IPS-18c (cell line): ENCODE results near the gene PANK2.
"Not testable (repeated sequence)": the region's sequence is repeated elsewhere in the genome, so short reads cannot be mapped to it uniquely, and the experiment has no call there.

Experiments
- H3K4me3 ChIP-seq: 2 replicates; pipeline ENCODE4 v1.7.0; 2013; ENCODE audit warnings: low read depth, mild to moderate bottlenecking, low read length, moderate library complexity; ENCODE audit not compliant: insufficient read depth
- H3K9me3 ChIP-seq: one replicate; pipeline ENCODE4 v1.6.1; 2013; ENCODE audit warnings: mild to moderate bottlenecking, low read length, moderate library complexity; ENCODE audit not compliant: control insufficient read depth, insufficient read depth

PANK2 gene

DNA sequence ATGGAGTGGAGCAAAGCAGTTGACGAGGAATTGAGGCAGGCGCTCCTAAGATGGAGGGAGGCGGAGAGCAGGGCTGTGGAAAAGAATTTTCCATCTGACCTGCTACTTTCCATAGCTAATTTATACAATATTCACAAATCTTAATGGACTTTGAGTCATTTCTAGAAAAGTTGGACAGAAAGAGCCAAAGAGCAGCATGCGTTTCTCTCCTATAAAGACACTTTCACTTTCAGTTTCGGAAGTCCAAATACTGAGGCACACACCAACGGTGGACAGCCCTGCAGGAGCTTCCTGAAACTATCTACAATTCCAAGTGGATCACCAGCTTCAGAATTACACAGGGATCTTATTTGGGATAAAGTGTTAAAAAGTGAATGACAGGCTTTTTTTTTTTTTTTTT lies 43.5 kb downstream of the PANK2 start:
- no peaks in the 10 kb centered on the region for H3K9me3 ChIP-seq
- no peak overlapping the region for H3K4me3 ChIP-seq

DNA sequence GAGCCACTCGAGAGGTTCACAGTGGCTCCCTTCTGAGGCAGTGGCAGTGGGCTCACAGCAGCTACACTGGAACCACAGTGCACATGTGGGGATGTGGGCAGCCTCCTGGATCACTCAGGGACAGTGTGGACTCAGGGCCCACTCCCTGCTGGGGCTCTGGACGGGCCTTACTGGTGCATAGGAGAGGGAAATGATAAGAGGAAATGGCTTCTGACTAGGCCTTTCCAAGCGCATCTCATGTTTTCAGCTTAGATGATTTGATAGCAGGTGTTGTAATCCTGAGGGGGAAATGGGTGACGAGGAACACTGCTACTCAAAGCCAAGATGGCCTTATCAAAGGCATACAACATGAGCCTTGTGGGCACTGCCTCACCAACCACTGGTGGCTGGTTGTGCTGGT lies 44.0 kb downstream of the PANK2 start:
- H3K9me3 ChIP-seq = no peaks in the 10 kb centered on the region
- H3K4me3 ChIP-seq = no peak overlapping the region

DNA sequence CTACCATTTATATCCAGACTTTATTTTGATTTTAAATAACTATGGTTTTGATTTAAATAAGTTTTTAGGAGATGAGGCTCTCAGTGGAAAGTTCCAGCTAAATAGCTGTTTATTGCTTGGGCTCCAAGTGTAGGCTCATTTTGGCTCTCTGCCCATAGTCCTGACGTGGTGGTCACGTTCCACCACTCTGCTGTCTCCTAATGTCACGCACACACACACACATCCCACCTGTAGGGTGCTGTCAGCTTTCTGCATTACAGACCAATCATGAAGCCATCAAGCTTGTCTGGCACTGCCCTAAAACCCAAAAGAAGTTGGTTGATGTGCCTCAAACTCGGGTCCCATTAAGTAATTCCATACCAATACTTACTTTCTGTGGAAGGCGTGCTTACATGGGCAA lies 45.4 kb downstream of the PANK2 start:
- no peak overlapping the region for H3K4me3 ChIP-seq
- no peaks in the 10 kb centered on the region for H3K9me3 ChIP-seq

DNA sequence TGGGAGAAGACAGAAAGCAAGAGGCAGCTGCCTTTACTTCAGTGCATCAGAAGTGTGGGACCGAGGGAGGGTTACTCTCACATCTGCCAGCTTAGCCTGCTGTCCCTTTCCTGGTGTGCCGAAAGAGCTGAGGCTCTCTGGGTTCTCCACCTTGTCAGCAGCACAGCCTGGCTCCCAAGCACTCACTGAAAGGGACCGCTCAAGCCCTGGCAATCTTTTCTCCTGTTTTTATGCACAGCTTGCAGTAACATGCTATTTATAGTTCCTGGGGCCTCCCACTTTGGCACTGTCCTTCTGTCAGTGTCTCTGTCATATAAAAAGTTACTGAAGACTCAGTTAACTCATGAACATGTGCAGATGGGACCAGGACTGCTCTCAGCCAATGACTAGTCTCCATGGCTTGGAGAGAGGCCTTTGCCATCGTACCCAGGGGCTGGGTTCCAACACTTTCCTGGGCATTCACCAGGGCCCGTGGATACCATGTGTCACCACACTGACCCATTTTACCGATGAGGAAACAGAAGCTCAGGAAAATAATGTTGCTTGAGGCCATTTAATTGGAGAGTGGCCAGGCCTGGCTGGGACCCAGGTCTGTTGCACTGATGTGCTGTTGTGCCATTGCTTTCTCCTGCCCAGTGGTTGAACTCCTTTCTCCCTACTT lies 46.2 kb downstream of the PANK2 start:
- Histone ChIP-seq H3K9me3 (no peaks in the 10 kb centered on the region), H3K4me3 (no peak overlapping the region)

DNA sequence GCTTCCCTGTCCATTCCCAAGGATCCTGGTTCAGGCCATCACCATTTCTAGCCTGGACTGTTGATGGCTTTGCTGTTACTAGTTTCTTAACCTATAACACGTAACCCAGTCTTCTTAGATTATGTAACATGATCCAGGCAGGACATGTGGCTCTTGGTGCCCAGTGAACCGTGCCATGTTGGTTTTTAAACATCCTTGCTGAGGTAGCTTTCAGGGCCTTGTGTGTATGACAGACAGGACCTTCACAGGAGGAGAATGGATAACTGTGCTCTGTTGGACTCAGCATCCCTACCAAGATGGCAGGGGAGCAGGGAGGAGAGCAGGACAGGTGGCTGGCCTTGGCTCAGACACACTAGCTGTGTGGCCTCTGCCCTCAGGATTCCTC lies 46.8 kb downstream of the PANK2 start:
- Histone ChIP-seq H3K4me3 (no peak overlapping the region), H3K9me3 (no peaks in the 10 kb centered on the region)

DNA sequence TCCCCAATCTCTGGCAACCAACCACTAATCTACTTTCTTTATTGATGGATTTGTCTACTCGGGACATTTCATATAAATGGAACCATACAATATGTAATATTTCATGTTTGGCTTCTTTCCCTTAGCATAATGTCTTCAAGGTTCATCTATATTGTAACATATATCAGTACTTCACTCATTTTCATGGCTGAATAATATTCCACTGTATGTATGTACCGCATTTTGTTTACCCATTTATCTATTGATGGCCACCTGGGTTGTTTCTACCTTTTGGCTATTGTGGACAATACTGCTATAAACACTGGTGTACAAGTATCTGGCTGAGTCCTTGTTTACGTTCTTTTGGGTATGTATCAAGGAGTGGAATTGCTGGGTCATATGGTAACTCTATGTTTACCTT lies 48.4 kb downstream of the PANK2 start:
- Histone ChIP-seq H3K9me3 (no peaks in the 10 kb centered on the region), H3K4me3 (no peak overlapping the region)

DNA sequence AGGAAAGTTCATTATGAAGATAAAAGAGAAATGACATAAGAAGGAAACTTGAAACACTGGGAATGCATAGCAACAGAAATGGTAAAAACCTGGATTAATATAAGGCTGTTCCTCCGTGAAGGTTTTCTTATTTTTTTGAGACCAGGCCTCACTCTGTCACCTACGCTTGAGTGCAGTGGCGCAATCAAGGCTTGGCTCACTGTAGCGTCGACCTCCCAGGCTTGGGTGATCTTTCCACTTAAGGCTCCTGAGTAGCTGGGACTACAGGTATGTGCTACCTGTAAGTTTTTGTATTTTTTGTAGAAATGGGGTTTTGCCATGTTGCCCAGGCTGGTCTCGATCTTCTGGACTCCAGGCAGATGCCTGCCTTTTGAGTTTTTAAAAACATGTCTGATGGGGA lies 51.7 kb downstream of the PANK2 start:
- Histone ChIP-seq H3K4me3 (no peak overlapping the region), H3K9me3 (no peaks in the 10 kb centered on the region)

DNA sequence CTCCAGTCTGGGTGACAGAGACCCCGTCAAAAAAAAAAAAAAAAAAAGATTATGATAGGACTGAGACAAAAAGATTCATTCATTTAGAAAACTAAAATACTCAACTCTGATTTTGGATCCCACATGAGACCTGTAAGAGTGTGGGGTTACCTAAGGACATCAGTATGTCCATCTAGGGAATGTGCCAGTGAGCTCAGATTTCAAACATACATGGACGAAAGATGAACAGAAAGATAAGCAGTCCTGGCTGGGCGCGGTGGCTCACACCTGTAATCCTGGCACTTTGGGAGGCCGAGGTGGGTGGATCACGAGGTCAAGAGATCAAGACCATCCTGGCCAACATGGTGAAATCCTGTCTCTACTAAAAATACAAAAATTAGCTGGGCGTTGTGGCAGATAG lies 57.5 kb downstream of the PANK2 start:
- not testable (repeated sequence) for H3K4me3 ChIP-seq, H3K9me3 ChIP-seq

DNA sequence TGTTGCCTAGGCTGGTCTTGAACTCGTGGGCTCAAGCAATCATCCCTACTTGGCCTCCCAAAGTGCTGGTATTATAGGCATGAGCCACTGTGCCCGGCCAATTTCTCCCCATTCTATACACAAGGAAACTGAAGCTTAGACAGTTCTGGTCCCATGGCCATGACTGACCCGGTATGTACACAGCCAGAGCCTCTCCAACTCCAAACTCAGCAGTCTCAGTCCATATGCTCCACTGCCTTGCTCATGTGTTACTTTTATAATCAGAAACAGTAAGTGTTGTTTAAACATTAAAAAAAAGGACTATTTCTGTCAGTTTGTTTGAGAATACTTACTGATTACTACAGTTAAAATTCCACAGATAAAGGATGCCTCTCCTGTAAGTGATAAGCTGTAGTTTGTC lies 75.5 kb downstream of the PANK2 start:
- Histone ChIP-seq H3K4me3 (no peak overlapping the region), H3K9me3 (no peaks in the 10 kb centered on the region)

DNA sequence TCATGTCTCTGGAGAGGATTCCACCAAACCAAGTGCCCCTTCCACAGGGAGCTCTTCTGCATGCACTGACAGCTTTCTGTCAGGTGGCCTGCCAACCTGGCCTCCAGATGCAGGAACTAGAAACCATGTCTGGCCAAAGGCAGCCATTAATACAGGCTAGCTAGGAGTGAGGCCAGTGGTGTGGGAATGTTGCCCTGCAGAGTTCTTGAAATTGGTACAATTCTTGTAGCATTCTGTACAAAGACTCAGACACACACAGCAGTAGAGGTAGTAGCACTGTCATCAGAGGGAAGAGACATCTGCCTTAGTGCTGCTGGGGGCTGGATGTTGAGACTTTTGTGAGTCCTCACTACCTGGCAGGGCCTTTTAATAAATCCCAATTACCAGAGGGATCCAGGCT lies 77.4 kb downstream of the PANK2 start:
- no peak overlapping the region for H3K4me3 ChIP-seq

DNA sequence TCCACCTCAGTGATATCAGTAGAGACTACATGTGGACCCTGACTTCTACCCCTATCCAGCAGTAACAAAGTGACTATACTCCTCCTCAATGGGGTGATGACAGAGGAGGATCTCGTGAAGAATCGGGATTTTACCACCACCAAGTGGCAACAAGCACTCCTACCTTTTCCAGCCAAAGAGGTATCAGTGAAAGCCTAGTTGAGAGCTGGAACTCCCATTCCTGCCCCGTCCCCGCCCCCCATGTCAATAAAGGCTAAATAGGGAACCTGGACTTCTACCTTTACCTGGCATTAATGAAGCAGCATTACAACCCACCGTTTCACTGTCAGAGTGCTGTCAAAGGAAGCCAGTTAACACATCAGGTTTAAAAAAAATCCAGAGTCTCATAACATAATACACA lies 80.8 kb downstream of the PANK2 start:
- no peak overlapping the region for H3K4me3 ChIP-seq
- no peaks in the 10 kb centered on the region for H3K9me3 ChIP-seq

More for the DNA sequence above, 77.4 kb downstream of the PANK2 start:
- no peaks in the 10 kb centered on the region for H3K9me3 ChIP-seq

DNA sequence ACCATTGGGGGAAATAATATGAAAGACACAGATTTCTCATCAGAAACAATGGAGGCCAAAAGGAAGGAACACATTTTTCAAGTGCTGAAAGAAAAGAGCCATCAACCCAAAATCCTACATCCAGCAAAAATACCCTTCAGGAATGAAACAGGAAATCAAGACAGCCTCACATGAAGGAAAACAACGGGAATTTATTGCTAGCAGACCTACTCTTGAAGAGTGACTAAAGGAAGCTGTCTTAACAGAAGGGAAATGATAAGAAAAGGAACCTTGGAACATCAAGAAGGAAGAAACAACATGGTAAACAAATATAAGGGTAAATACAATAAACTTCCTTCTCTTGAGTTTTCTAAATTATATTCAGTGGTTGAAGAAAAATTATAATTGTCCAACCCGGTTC lies 82.0 kb downstream of the PANK2 start:
- Histone ChIP-seq H3K4me3 (no peak overlapping the region), H3K9me3 (no peaks in the 10 kb centered on the region)

DNA sequence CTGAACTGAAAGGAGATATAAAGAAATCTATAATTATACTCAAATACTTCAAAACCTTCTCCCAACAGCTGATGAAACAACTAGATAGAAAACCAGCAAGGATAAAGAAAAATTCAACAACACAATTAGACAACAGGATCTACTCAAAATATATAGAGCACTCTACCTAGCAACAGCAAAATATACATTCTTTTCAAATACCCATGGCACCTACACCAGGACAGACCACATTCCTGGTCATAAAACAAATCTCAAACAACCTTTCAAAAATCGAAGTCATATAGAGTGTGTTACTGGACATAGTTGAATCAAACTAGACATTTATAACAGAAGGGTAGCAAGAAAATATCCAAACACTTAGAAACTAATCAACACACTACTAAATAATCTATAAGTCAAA lies 83.0 kb downstream of the PANK2 start:
- H3K9me3 ChIP-seq = no peaks in the 10 kb centered on the region
- H3K4me3 ChIP-seq = no peak overlapping the region

DNA sequence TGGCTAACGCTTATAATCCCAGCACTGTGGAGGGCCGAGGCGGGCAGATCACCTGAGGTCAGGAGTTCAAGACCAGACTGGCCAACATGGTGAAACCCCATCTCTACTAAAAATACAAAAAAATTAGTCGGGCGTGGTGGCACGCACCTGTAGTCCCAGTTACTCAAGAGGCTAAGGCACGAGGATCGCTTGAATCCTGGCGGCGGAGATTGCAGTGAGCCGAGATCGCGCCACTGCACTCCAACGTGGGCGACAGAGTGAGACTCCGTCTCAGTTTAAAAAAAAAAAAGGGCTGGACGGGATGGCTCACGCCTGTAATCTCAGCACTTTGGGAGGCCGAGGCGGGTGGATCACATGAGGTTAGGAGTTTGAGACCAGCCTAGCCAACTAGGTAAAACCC lies 83.4 kb downstream of the PANK2 start:
- H3K9me3 ChIP-seq, H3K4me3 ChIP-seq: not testable (repeated sequence)

DNA sequence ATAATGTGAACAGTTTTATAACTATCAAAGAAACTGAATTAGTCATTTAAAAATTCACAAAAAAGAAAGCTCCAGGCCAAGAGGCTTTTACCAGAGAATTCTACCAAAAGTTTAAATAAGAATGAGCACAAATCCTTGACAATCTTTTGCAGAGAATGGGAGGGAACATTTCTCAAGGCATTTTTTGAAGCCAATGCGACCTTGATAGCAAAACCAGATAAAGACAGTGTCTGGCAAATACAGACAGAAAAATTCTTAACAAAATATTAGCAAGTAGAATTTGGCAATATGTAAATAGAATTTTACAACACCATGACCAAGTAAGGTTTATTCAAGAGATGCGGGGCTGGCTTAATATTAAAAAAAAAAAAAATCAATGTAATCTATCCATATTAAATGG lies 84.5 kb downstream of the PANK2 start:
- H3K4me3 ChIP-seq = no peak overlapping the region
- no peaks in the 10 kb centered on the region for H3K9me3 ChIP-seq

DNA sequence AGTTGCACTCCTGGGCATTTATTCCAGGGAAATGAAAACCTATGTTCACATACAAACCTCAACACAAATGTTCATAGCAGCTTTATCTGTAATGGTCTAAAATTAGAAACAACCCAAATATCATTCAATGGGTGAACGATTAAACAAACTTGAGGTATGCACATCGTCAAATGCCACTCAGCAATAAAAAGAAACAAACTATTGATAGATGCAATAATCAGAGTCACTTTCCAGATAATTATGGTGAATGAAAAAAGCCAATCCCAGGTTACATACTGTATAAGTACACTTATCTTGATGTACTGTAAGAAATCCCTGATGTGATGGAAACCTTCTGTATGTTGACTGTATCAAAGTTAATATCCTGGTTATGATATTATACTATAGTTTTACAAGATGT lies 87.3 kb downstream of the PANK2 start:
- no peaks in the 10 kb centered on the region for H3K9me3 ChIP-seq
- no peak overlapping the region for H3K4me3 ChIP-seq
